ENCODE data around the gene CBL. TPM values are rescaled to one million over a fixed set of nuclear protein-coding genes. Genes with fewer than 3 reads are reported as not detected.
A peak's percentile ranks its signal among the peaks of the same experiment; 100 is the strongest.
"Not testable (repeated sequence)": the region's sequence is repeated elsewhere in the genome, so short reads cannot be mapped to it uniquely, and the experiment has no call there.

The CBL gene
- total and polyA plus RNA-seq, 9 donors: 6.0 to 15.0 (median 11.4) TPM

- 0% methylated on average over 14 of the region's 41 CpGs for WGBS (ENCODE audit: insufficient coverage)
- no peaks in the 10 kb centered on the region for H3K36me3 ChIP-seq (ENCODE audit: control insufficient read depth, insufficient read depth, low read length)
- peak overlapping the region; percentile 91 for H3K27ac ChIP-seq (ENCODE audit: low read length)
- peaks cover 13% of the 10 kb centered on the region for H3K4me1 ChIP-seq (ENCODE audit: control insufficient read depth, insufficient read depth, low read length)
- peak; percentile 60 for DNase-seq
- H3K4me3 ChIP-seq (ENCODE audit: low read length): peak overlapping the region; percentile 98
- no peaks in the 10 kb centered on the region for H3K9me3 ChIP-seq (replicated peaks; ENCODE audit: control insufficient read depth, low read depth, low read length)
- no peaks in the 10 kb centered on the region for H3K27me3 ChIP-seq (ENCODE audit: control insufficient read depth, insufficient read depth, low read length)
These were observed 624 bp downstream of the CBL start for GRCh38 chr11:119206511-119207414.

DNA sequence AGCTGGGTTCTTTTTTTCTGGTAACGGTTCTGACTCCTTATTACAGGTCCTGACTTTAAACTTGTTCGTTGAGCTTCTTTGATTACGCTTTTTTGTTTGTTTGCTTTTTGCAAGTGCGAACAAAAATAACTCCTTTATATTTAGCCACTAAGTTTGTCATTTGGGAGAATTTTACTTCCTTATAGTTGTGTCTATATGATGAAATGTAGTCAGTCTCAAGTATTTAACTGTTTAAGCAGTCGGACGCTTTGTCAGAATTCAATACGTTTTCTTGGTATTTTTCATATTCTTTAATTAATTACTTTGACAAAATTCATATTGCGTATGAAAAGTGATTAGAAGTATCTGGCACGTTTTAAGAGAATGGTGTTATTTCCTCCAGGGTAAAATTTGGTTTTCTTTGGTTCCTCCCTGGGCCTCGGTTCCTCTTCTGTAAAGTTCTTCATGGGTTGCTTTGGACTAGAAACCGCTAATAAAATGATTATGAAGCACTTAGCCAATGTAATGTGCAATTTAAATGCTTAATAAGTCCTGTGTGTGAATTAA, 1.3 kb downstream of the CBL start:
- H3K4me1 ChIP-seq (ENCODE audit: control insufficient read depth, insufficient read depth, low read length): peaks cover 13% of the 10 kb centered on the region
- H3K27ac ChIP-seq (ENCODE audit: low read length): peak overlapping the region; percentile 74
- H3K9me3 ChIP-seq (replicated peaks; ENCODE audit: control insufficient read depth, low read depth, low read length): no peaks in the 10 kb centered on the region
- H3K4me3 ChIP-seq (ENCODE audit: low read length): peak overlapping the region; percentile 98
- WGBS (ENCODE audit: insufficient coverage): no CpG with 5 or more reads among the region's 11 CpGs
- no peaks in the 10 kb centered on the region for H3K36me3 ChIP-seq (ENCODE audit: control insufficient read depth, insufficient read depth, low read length)
- H3K27me3 ChIP-seq (ENCODE audit: control insufficient read depth, insufficient read depth, low read length): no peaks in the 10 kb centered on the region
- DNase-seq: no peak

DNA sequence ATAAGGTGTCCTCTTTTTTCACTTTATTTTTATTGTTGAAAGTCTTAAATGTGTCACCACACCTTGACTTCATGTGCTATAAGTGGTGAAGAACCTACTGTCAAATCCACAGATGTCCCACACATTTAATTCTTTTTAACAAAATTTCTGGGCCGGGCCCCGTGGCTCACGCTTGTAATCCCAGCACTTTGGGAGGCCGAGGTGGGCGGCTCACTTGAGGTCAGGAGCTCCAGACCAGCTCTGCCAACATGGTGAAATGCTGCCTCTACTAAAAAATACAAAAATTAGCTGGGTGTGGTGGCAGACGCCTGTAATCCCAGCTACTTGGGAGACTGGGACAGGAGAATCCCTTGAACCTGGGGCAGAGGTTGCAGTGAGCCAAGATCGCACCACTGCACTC, 3.0 kb downstream of the CBL start:
- Histone ChIP-seq H3K9me3 (replicated peaks; ENCODE audit: control insufficient read depth, low read depth, low read length) (no peaks in the 10 kb centered on the region), H3K27me3 (ENCODE audit: control insufficient read depth, insufficient read depth, low read length) (no peaks in the 10 kb centered on the region), H3K36me3 (ENCODE audit: control insufficient read depth, insufficient read depth, low read length) (no peaks in the 10 kb centered on the region), H3K27ac (ENCODE audit: low read length) (no peak overlapping the region), H3K4me1 (ENCODE audit: control insufficient read depth, insufficient read depth, low read length) (peaks cover 13% of the 10 kb centered on the region), H3K4me3 (ENCODE audit: low read length) (no peak overlapping the region)
- 65% methylated on average over 6 of the region's 7 CpGs for WGBS (ENCODE audit: insufficient coverage)
- no peak for DNase-seq

- H3K9me3 ChIP-seq (replicated peaks; ENCODE audit: control insufficient read depth, low read depth, low read length): no peaks in the 10 kb centered on the region
- no peak overlapping the region for H3K4me3 ChIP-seq (ENCODE audit: low read length)
- peaks cover 11% of the 10 kb centered on the region for H3K4me1 ChIP-seq (ENCODE audit: control insufficient read depth, insufficient read depth, low read length)
- no peaks in the 10 kb centered on the region for H3K36me3 ChIP-seq (ENCODE audit: control insufficient read depth, insufficient read depth, low read length)
- no peaks in the 10 kb centered on the region for H3K27me3 ChIP-seq (ENCODE audit: control insufficient read depth, insufficient read depth, low read length)
- H3K27ac ChIP-seq (ENCODE audit: low read length): no peak overlapping the region
- WGBS (ENCODE audit: insufficient coverage): no CpG with 5 or more reads among the region's 3 CpGs
- no peak for DNase-seq
These were observed 3.9 kb downstream of the CBL start for GRCh38 chr11:119210050-119210449.

DNA sequence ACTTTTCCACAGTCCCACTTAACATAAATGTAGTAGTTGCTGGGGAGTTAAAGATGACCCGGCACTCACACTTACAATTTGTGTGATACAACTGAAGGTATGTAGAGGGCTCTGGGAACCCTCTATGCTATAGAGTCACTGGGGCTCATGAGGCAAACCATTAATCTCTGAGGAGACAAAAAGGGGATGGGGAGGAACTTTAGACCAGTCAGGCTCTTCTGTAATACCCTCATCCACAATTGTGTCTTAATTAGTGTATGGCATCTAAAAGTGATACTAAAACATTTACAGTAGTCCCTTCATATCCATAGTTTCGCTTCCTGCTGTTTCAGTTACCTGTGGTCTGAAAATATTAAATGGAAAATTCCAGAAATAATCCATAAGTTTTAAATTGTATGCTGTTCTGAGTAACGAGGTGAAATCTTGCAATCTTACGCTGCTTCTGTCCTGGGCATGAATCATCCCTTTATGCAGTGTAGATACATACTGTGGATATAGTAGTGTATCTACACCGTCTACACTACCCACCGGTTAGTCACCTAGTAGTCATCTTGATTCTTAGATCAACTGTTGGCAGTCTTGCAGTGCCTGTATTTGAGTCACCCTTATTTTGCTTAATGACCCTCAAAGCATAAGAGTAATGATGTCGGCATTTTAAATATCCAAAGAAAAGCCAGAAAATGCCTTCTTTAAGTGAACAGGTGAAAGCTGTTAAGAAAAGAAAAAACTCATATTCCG, 12.2 kb downstream of the CBL start:
- H3K27ac ChIP-seq (ENCODE audit: low read length): no peak overlapping the region
- no peaks in the 10 kb centered on the region for H3K27me3 ChIP-seq (ENCODE audit: control insufficient read depth, insufficient read depth, low read length)
- DNase-seq: no peak
- no peaks in the 10 kb centered on the region for H3K36me3 ChIP-seq (ENCODE audit: control insufficient read depth, insufficient read depth, low read length)
- no peak overlapping the region for H3K4me3 ChIP-seq (ENCODE audit: low read length)
- 100% methylated on average over 1 of the region's 8 CpGs for WGBS (ENCODE audit: insufficient coverage)
- H3K4me1 ChIP-seq (ENCODE audit: control insufficient read depth, insufficient read depth, low read length): peaks cover 4% of the 10 kb centered on the region
- H3K9me3 ChIP-seq (replicated peaks; ENCODE audit: control insufficient read depth, low read depth, low read length): no peaks in the 10 kb centered on the region

- peak overlapping the region; percentile 55 for H3K27ac ChIP-seq (ENCODE audit: low read length)
These were observed 16.2 kb downstream of the CBL start for GRCh38 chr11:119222308-119222707.

GRCh38 chr11:119222891-119223290, 16.8 kb downstream of the CBL start:
- WGBS (ENCODE audit: insufficient coverage): 100% methylated on average over 1 of the region's 5 CpGs
- Histone ChIP-seq H3K9me3 (replicated peaks; ENCODE audit: control insufficient read depth, low read depth, low read length) (no peaks in the 10 kb centered on the region), H3K27ac (ENCODE audit: low read length) (peak overlapping the region; percentile 4), H3K27me3 (ENCODE audit: control insufficient read depth, insufficient read depth, low read length) (no peaks in the 10 kb centered on the region), H3K4me3 (ENCODE audit: low read length) (no peak overlapping the region), H3K4me1 (ENCODE audit: control insufficient read depth, insufficient read depth, low read length) (peaks cover 4% of the 10 kb centered on the region), H3K36me3 (ENCODE audit: control insufficient read depth, insufficient read depth, low read length) (no peaks in the 10 kb centered on the region)
- no peak for DNase-seq

More at GRCh38 chr11:119222308-119222707, 16.2 kb downstream of the CBL start:
- Histone ChIP-seq H3K9me3 (replicated peaks; ENCODE audit: control insufficient read depth, low read depth, low read length) (no peaks in the 10 kb centered on the region), H3K36me3 (ENCODE audit: control insufficient read depth, insufficient read depth, low read length) (no peaks in the 10 kb centered on the region), H3K4me1 (ENCODE audit: control insufficient read depth, insufficient read depth, low read length) (peaks cover 4% of the 10 kb centered on the region), H3K4me3 (ENCODE audit: low read length) (no peak overlapping the region), H3K27me3 (ENCODE audit: control insufficient read depth, insufficient read depth, low read length) (no peaks in the 10 kb centered on the region)
- DNase-seq: peak; percentile 86
- 6% methylated on average over 2 of the region's 2 CpGs for WGBS (ENCODE audit: insufficient coverage)

- peaks cover 4% of the 10 kb centered on the region for H3K4me1 ChIP-seq (ENCODE audit: control insufficient read depth, insufficient read depth, low read length)
- no peak for DNase-seq
- no peaks in the 10 kb centered on the region for H3K27me3 ChIP-seq (ENCODE audit: control insufficient read depth, insufficient read depth, low read length)
- H3K27ac ChIP-seq (ENCODE audit: low read length): no peak overlapping the region
- no CpG with 5 or more reads among the region's 1 CpG for WGBS (ENCODE audit: insufficient coverage)
- H3K4me3 ChIP-seq (ENCODE audit: low read length): no peak overlapping the region
- H3K9me3 ChIP-seq (replicated peaks; ENCODE audit: control insufficient read depth, low read depth, low read length): no peaks in the 10 kb centered on the region
- H3K36me3 ChIP-seq (ENCODE audit: control insufficient read depth, insufficient read depth, low read length): no peaks in the 10 kb centered on the region
These were observed 17.7 kb downstream of the CBL start for GRCh38 chr11:119223856-119224255.

- not testable (repeated sequence) for H3K27ac ChIP-seq (ENCODE audit: low read length); DNase-seq; H3K4me1 ChIP-seq (ENCODE audit: control insufficient read depth, insufficient read depth, low read length); H3K9me3 ChIP-seq (replicated peaks; ENCODE audit: control insufficient read depth, low read depth, low read length); H3K27me3 ChIP-seq (ENCODE audit: control insufficient read depth, insufficient read depth, low read length); H3K4me3 ChIP-seq (ENCODE audit: low read length); H3K36me3 ChIP-seq (ENCODE audit: control insufficient read depth, insufficient read depth, low read length)
- WGBS (ENCODE audit: insufficient coverage): no CpG with 5 or more reads among the region's 9 CpGs
These were observed 22.6 kb downstream of the CBL start for GRCh38 chr11:119228535-119229287.
